B cell (primary cell): ENCODE results near the gene DCHS1. TPM values are rescaled to one million over a fixed set of nuclear protein-coding genes. Genes with fewer than 3 reads are reported as not detected.

Experiments used
- ATAC-seq: fragments of 200-7000 bp; cut with Tn5 transposase; one replicate; pipeline ENCODE4 v1.10.0; 2021; ENCODE audit warnings: low read depth, mild to moderate bottlenecking, moderate number of reproducible peaks, moderate library complexity
- CTCF ChIA-PET: fragments of 350-600 bp; sonication (Branson Sonifier 250); formaldehyde crosslinking; loops from one replicate; lab custom pipeline; 2021; ENCODE audit warnings: antibody characterized with exemption, inconsistent platforms; lab: Charles Lee
- POLR2A ChIA-PET: fragments of 350-600 bp; sonication (Branson Sonifier 250); formaldehyde crosslinking; loops from one replicate; lab custom pipeline; 2021; ENCODE audit warnings: antibody characterized with exemption; lab: Charles Lee
- DNase-seq: peaks from one replicate; pipeline ENCODE4 v3.0.0; 2013
- H2AFZ ChIP-seq: 2 replicates; pipeline ENCODE4 v1.6.1; 2012; ENCODE audit warnings: mild to moderate bottlenecking, low read depth, low read length; ENCODE audit not compliant: insufficient read depth, poor library complexity, severe bottlenecking
- H3K27ac ChIP-seq, 2 donors: 1 replicate in 1 of 2; 2 replicates in 1 of 2; pipeline ENCODE4 v1.5.1; 2012 to 2013; ENCODE audit warnings: low read length in 2 of 2, mild to moderate bottlenecking in 2 of 2, moderate library complexity in 1 of 2
- H3K27me3 ChIP-seq, 4 experiments: fragments of 200-600 bp in 1 of 4; sonication (generic) in 1 of 4; replicated peaks in 1 of 4; 1 replicate in 2 of 4; 2 replicates in 2 of 4; pipeline versions ENCODE4 v1.6.1 to v1.7.0; 2013 to 2016; ENCODE audit warnings: low read length in 3 of 4, mild to moderate bottlenecking in 2 of 4, mixed read lengths in 1 of 4, moderate library complexity in 1 of 4; ENCODE audit not compliant: insufficient read depth in 4 of 4, control insufficient read depth in 3 of 4; ENCODE audit errors: control extremely low read depth in 1 of 4
- H3K36me3 ChIP-seq, 2 experiments: replicated peaks in 1 of 2; 1 replicate in 1 of 2; 2 replicates in 1 of 2; pipeline versions ENCODE4 v1.6.1 to v1.7.1; 2013; ENCODE audit warnings: low read length in 1 of 2; ENCODE audit not compliant: insufficient read depth in 2 of 2, control insufficient read depth in 1 of 2; ENCODE audit errors: control extremely low read depth in 1 of 2, extremely low read depth in 1 of 2
- H3K4me1 ChIP-seq, 2 donors: fragments of 200-600 bp in 1 of 2; sonication (generic) in 1 of 2; 1 replicate in 1 of 2; 2 replicates in 1 of 2; pipeline versions ENCODE4 v1.5.1 to v1.6.1; 2013 to 2017; ENCODE audit warnings: low read length in 2 of 2; ENCODE audit not compliant: control insufficient read depth in 2 of 2, insufficient read depth in 2 of 2
- H3K4me2 ChIP-seq: replicated peaks from 2 replicates; pipeline ENCODE3; 2012; ENCODE audit warnings: mild to moderate bottlenecking, low read depth, low read length; ENCODE audit not compliant: poor library complexity, severe bottlenecking
- H3K4me3 ChIP-seq, 5 experiments: fragments of 200-600 bp in 1 of 5; sonication (generic) in 1 of 5; 1 replicate in 3 of 5; 2 replicates in 2 of 5; pipeline versions ENCODE4 v1.5.1 to v1.7.0; 2011 to 2016; ENCODE audit warnings: low read length in 4 of 5, mild to moderate bottlenecking in 4 of 5, low read depth in 2 of 5, control low read depth in 1 of 5, moderate library complexity in 1 of 5; ENCODE audit not compliant: insufficient read depth in 1 of 5; ENCODE audit errors: control extremely low read depth in 1 of 5, extremely low read depth in 1 of 5
- H3K79me2 ChIP-seq: fragments of 200-600 bp; sonication (generic); one replicate; pipeline ENCODE4 v1.6.0; 2016; ENCODE audit warnings: low read length; ENCODE audit not compliant: control insufficient read depth, insufficient read depth
- H3K9ac ChIP-seq: fragments of 200-600 bp; sonication (generic); 2 replicates; pipeline ENCODE4 v1.6.1; 2017; ENCODE audit warnings: mild to moderate bottlenecking, low read length, moderate library complexity
- H3K9me3 ChIP-seq, 3 donors: one replicate each; pipeline versions ENCODE4 v1.6.1 to v1.7.1; 2013; ENCODE audit warnings: low read length in 2 of 3; ENCODE audit not compliant: control insufficient read depth in 2 of 3, insufficient read depth in 1 of 3; ENCODE audit errors: control extremely low read depth in 1 of 3
- H4K20me1 ChIP-seq: 2 replicates; pipeline ENCODE4 v1.6.0; 2012; ENCODE audit warnings: mild to moderate bottlenecking, low read length; ENCODE audit not compliant: insufficient read depth, control insufficient read depth, poor library complexity, severe bottlenecking
- H3K27ac Mint-ChIP-seq: one replicate; pipeline ENCODE4 v1.8.0; 2021; ENCODE audit warnings: mixed read lengths
- H3K27me3 Mint-ChIP-seq: one replicate; pipeline ENCODE4 v1.8.0; 2021; ENCODE audit warnings: mixed read lengths
- H3K4me1 Mint-ChIP-seq: one replicate; pipeline ENCODE4 v1.8.0; 2021; ENCODE audit warnings: mixed read lengths
- H3K4me3 Mint-ChIP-seq: one replicate; pipeline ENCODE4 v1.8.0; 2021; ENCODE audit warnings: mixed read lengths
- H3K9me3 Mint-ChIP-seq: one replicate; pipeline ENCODE4 v1.8.0; 2022; ENCODE audit warnings: mixed read lengths; ENCODE audit not compliant: insufficient read depth
- CTCF ChIP-seq: fragments of 200-600 bp; IDR thresholded peaks from one replicate; pipeline ENCODE4 v1.8.0; 2022; ENCODE audit warnings: antibody characterized with exemption, mild to moderate bottlenecking
- EZH2 ChIP-seq: IDR thresholded peaks from 2 replicates; pipeline ENCODE4 v1.6.1; 2012; ENCODE audit warnings: borderline replicate concordance, low read depth, mild to moderate bottlenecking, moderate library complexity, low read length; ENCODE audit not compliant: insufficient read depth, poor library complexity, severe bottlenecking
- WGBS: methylation state at CpG from one replicate; pipeline ENCODE4 v1.1.5; 2013; ENCODE audit warnings: missing lambda C conversion rate; ENCODE audit not compliant: insufficient coverage; 5-methylcytosine and 5-hydroxymethylcytosine counted together
- intact Hi-C: fragments of 100-400 bp; cut with micrococcal nuclease; formaldehyde crosslinking; loops from one replicate; pipeline ENCODE4 v1.10.0; 2022
- polyA plus RNA-seq: library from polyadenylated mRNA; depleted of rRNA; stranded (reverse); fragments of >200 nt; gene quantifications from 2 replicates; pipeline ENCODE4 v1.2.3, GENCODE V29; 2012
- total RNA-seq, 2 donors: library from RNA; stranded (reverse); fragments of 120-200 nt in 1 of 2; gene quantifications; 1 replicate in 1 of 2; 2 replicates in 1 of 2; pipeline versions ENCODE4 v1.2.3 to v1.2.4, GENCODE V29; 2013 to 2022

DCHS1 gene
- total and polyA plus RNA-seq, 2 donors (not counting 1 experiment from before 2014, with no cell fraction given): 0.31 to 0.84 TPM

DNA sequence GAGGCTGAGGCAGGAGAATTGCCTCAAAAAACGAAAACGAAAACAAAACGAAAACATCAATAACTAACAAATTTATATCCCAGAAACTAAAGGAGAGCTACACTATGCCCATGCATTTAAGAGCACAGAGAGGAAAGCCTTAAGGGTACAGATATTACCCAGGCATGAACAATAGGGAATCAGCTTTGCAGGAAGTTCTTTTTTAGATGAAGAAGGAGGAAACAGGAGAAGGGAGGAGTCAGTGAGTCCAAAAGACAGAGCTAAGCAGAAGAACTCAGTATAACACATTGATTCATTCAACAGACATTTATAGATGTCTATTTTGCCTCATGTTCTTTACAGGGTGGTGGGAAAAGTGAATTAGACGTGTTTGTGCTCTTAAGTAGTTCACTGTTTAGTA, 19.3 kb upstream of the DCHS1 start:
- ATAC-seq (no peak), DNase-seq (no peak)
- Histone ChIP-seq H3K9ac (no peak overlapping the region), H3K4me1 (no peaks in the 10 kb centered on the region), H3K36me3 (no peaks in the 10 kb centered on the region), H3K79me2 (no peaks in the 10 kb centered on the region), H3K9me3 (no peaks in the 10 kb centered on the region), H2AFZ (no peak overlapping the region), H3K27me3 (no peaks in the 10 kb centered on the region), H3K4me3 (no peak overlapping the region), H3K27ac (no peak overlapping the region), H4K20me1 (no peaks in the 10 kb centered on the region), H3K4me2 (no peak overlapping the region)
- Mint-ChIP-seq H3K4me3 (no peak overlapping the region), H3K4me1 (no peaks in the 10 kb centered on the region), H3K27me3 (peaks cover 6% of the 10 kb centered on the region), H3K9me3 (no peaks in the 10 kb centered on the region), H3K27ac (no peak overlapping the region)
- no peak for TF ChIP-seq CTCF
- no peak for TF ChIP-seq EZH2
- ChIA-PET POLR2A (no interaction called here), CTCF (interaction anchor here (1.0 to 1.8 kb wide), 2 partner anchors 8 to 81 kb away, joined by 4 read pairs; partner anchors contain the start of gene MRPL17)
- no CpG with 5 or more reads among the region's 4 CpGs for WGBS
- intact Hi-C loops: no loop called here

DNA sequence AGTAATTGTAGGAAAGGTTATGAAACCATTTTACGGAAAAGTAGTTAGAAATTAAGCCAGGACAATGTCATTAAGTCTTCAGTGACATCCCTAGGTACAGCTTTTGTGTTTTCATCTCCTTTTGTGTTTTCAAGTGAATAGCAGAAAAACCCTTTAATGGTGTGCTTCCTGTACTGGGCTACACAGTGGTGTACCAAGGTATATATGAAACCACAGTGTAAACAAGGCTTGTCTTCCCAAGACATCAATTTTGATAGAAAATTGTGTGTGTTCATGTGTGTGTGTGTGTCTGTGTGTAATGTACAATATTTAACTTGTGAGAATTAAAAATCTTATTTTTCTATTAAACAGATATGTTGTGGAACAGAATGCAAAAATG, 18.6 kb upstream of the DCHS1 start:
- 100% methylated on average over 1 of the region's 1 CpG for WGBS
- H3K9ac ChIP-seq: no peak overlapping the region
- CTCF ChIA-PET: interaction anchor here (1.0 to 1.8 kb wide), 2 partner anchors 9 to 81 kb away, joined by 4 read pairs; partner anchors contain the start of gene MRPL17
- no peaks in the 10 kb centered on the region for H3K79me2 ChIP-seq
- H2AFZ ChIP-seq: no peak overlapping the region
- no peaks in the 10 kb centered on the region for H3K36me3 ChIP-seq
- H3K9me3 ChIP-seq: no peaks in the 10 kb centered on the region
- H3K4me1 ChIP-seq: no peaks in the 10 kb centered on the region
- TF ChIP-seq CTCF (no peak), EZH2 (no peak)
- POLR2A ChIA-PET: interaction anchor here (0.6 kb wide), 1 partner anchor 13 kb away, joined by 3 read pairs; no protein-coding TSS in a partner anchor
- no peak overlapping the region for H3K4me3 ChIP-seq
- no peaks in the 10 kb centered on the region for H3K9me3 Mint-ChIP-seq
- intact Hi-C loops: no loop called here
- H3K27ac ChIP-seq: no peak overlapping the region
- no peak overlapping the region for H3K4me3 Mint-ChIP-seq
- H3K4me1 Mint-ChIP-seq: no peaks in the 10 kb centered on the region
- no peak overlapping the region for H3K27ac Mint-ChIP-seq
- peaks cover 6% of the 10 kb centered on the region for H3K27me3 Mint-ChIP-seq
- H3K4me2 ChIP-seq: no peak overlapping the region
- DNase-seq (no peak), ATAC-seq (no peak)
- H4K20me1 ChIP-seq: no peaks in the 10 kb centered on the region
- no peaks in the 10 kb centered on the region for H3K27me3 ChIP-seq
